ENCODE results near the gene CEBPZ.
A peak's percentile ranks its signal among the peaks of the same experiment; 100 is the strongest.

CEBPZ gene

DNA sequence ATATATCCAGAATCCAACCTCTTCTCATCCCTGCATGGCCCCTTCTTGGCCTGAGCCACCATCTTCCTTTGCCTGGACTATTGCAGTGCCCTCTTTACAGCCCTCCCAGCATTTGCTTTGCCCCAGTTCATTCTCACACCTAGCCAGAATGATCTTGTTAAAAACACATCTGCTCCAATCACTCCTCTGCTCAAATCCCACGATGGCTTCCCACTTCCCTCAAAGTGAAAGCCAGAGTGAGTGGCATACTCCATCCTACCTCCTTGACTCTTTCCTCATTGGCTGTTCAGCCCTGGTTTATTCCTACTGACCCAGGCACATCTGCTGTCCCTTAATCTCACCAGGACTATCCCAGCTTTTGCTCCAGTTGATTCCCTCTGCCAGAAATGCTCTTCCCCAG, 57.7 kb downstream of the CEBPZ start:
- no peak for TF ChIP-seq YY1 (IDR thresholded peaks at IDR 0.05; ENCODE audit: low read depth)
- no peak for TF ChIP-seq EP300 (IDR thresholded peaks at IDR 0.05; ENCODE audit: borderline replicate concordance)
- TF ChIP-seq CREB1 (IDR thresholded peaks at IDR 0.05; ENCODE audit: low read depth): no peak

DNA sequence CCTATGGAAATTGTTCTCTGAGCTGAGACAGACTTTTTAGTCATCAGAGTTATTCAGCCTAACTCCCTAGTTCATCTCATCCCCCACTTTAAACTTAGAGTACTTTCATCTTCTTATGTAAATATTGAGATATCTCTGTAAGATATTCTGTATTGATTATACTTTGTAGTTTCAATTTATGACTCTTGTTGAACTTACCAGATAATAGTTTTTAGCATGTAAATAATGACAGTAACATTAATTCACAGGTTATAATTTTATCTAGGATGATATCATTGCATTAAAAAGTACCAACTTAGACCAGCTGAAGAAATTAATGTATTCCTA, 59.8 kb downstream of the CEBPZ start:
- TF ChIP-seq RAD21 (IDR thresholded peaks at IDR 0.05; ENCODE audit: low read depth): no peak
- TF ChIP-seq EP300 (IDR thresholded peaks at IDR 0.05; ENCODE audit: borderline replicate concordance): no peak
- no peak for TF ChIP-seq REST (IDR thresholded peaks at IDR 0.05; ENCODE audit: low read depth)
- TF ChIP-seq, protein P1, sequence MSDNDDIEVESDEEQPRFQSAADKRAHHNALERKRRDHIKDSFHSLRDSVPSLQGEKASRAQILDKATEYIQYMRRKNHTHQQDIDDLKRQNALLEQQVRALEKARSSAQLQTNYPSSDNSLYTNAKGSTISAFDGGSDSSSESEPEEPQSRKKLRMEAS (IDR thresholded peaks at IDR 0.05): no peak
- no peak for TF ChIP-seq ZBTB7A (IDR thresholded peaks at IDR 0.05; ENCODE audit: low read depth)
- TF ChIP-seq, protein P2, sequence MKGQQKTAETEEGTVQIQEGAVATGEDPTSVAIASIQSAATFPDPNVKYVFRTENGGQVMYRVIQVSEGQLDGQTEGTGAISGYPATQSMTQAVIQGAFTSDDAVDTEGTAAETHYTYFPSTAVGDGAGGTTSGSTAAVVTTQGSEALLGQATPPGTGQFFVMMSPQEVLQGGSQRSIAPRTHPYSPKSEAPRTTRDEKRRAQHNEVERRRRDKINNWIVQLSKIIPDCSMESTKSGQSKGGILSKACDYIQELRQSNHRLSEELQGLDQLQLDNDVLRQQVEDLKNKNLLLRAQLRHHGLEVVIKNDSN (IDR thresholded peaks at IDR 0.05): no peak
- TF ChIP-seq EGR1 (IDR thresholded peaks at IDR 0.05): no peak
- TF ChIP-seq CREB1 (IDR thresholded peaks at IDR 0.05; ENCODE audit: low read depth): no peak
- no peak for TF ChIP-seq TAF1 (IDR thresholded peaks at IDR 0.05; ENCODE audit: low read depth)
- TF ChIP-seq TEAD4 (IDR thresholded peaks at IDR 0.05): no peak
- no peak for TF ChIP-seq TCF12 (IDR thresholded peaks at IDR 0.05; ENCODE audit: low read depth)
- TF ChIP-seq YY1 (IDR thresholded peaks at IDR 0.05; ENCODE audit: low read depth): no peak
- no peak for TF ChIP-seq NFIC (IDR thresholded peaks at IDR 0.05)
- no peak for TF ChIP-seq FOXM1 (IDR thresholded peaks at IDR 0.05; ENCODE audit: borderline replicate concordance, low read depth)

- TF ChIP-seq EGR1 (IDR thresholded peaks at IDR 0.05) (no peak), RAD21 (IDR thresholded peaks at IDR 0.05; ENCODE audit: low read depth) (peak; percentile 78), CEBPB (IDR thresholded peaks at IDR 0.05) (peak; percentile 79), EP300 (IDR thresholded peaks at IDR 0.05; ENCODE audit: borderline replicate concordance) (no peak)
Observed at GRCh38 chr2:37168217-37168981, 63.0 kb downstream of the CEBPZ start.

GRCh38 chr2:37167636-37168180, 63.7 kb downstream of the CEBPZ start:
- no peak for TF ChIP-seq REST (IDR thresholded peaks at IDR 0.05; ENCODE audit: low read depth)

- TF ChIP-seq EGR1 (IDR thresholded peaks at IDR 0.05) (no peak), RAD21 (IDR thresholded peaks at IDR 0.05; ENCODE audit: low read depth) (no peak), CREB1 (IDR thresholded peaks at IDR 0.05; ENCODE audit: low read depth) (no peak), TCF12 (IDR thresholded peaks at IDR 0.05; ENCODE audit: low read depth) (no peak), TAF1 (IDR thresholded peaks at IDR 0.05; ENCODE audit: low read depth) (no peak), CEBPB (IDR thresholded peaks at IDR 0.05) (no peak), FOXM1 (IDR thresholded peaks at IDR 0.05; ENCODE audit: borderline replicate concordance, low read depth) (no peak), REST (IDR thresholded peaks at IDR 0.05; ENCODE audit: low read depth) (no peak), ZBTB7A (IDR thresholded peaks at IDR 0.05; ENCODE audit: low read depth) (no peak), YY1 (IDR thresholded peaks at IDR 0.05; ENCODE audit: low read depth) (no peak), TEAD4 (IDR thresholded peaks at IDR 0.05) (no peak), NFIC (IDR thresholded peaks at IDR 0.05) (no peak), EP300 (IDR thresholded peaks at IDR 0.05; ENCODE audit: borderline replicate concordance) (no peak)
- TF ChIP-seq, protein P1 (IDR thresholded peaks at IDR 0.05): no peak
- TF ChIP-seq, protein P2 (IDR thresholded peaks at IDR 0.05): no peak
Observed at GRCh38 chr2:37164757-37165156, 66.6 kb downstream of the CEBPZ start.
